ENCODE data around the gene SPAG9.

GRCh38 chr17:51088287-51088686, 32.4 kb downstream of the SPAG9 start:
- TF ChIP-seq CTCF (IDR thresholded peaks at IDR 0.05 in 8 of 11, conservative IDR thresholded peaks at IDR 0.05 in 3 of 11), result no peak
- TF ChIP-seq POLR2A (IDR thresholded peaks at IDR 0.05), result no peak
- TF ChIP-seq POLR2AphosphoS5 (IDR thresholded peaks at IDR 0.05), result no peak
